Large intestine (tissue), 3 donors: Measurements from ENCODE around the gene METTL2B. TPM values are rescaled to one million over a fixed set of nuclear protein-coding genes. Genes with fewer than 3 reads are reported as not detected.
A peak's percentile ranks its signal among the peaks of the same experiment; 100 is the strongest.
"Not testable (repeated sequence)": the region's sequence is repeated elsewhere in the genome, so short reads cannot be mapped to it uniquely, and the experiment has no call there.

Experiments
- DNase-seq, 2 donors: peaks; one replicate each; pipeline versions ENCODE4 v3.0.0 to v3.0.0-alpha.2; 2013
- H3K27ac ChIP-seq: one replicate; pipeline ENCODE4 v1.5.1; 2013; ENCODE audit warnings: low read length
- H3K27me3 ChIP-seq: 2 replicates; pipeline ENCODE4 v1.6.1; 2013; ENCODE audit warnings: low read length; ENCODE audit not compliant: control insufficient read depth, insufficient read depth
- H3K36me3 ChIP-seq: 2 replicates; pipeline ENCODE4 v1.6.1; 2013; ENCODE audit warnings: low read length; ENCODE audit not compliant: control insufficient read depth, insufficient read depth
- H3K4me1 ChIP-seq: one replicate; pipeline ENCODE4 v1.6.1; 2013; ENCODE audit warnings: low read length; ENCODE audit not compliant: control insufficient read depth, insufficient read depth
- H3K4me3 ChIP-seq: one replicate; pipeline ENCODE4 v1.5.1; 2013; ENCODE audit warnings: low read length
- H3K9me3 ChIP-seq: one replicate; pipeline ENCODE4 v1.6.1; 2013; ENCODE audit warnings: mild to moderate bottlenecking, low read depth, low read length, moderate library complexity; ENCODE audit not compliant: control insufficient read depth
- WGBS: methylation state at CpG from one replicate; pipeline ENCODE4 v1.1.5; 2013; ENCODE audit warnings: low lambda C conversion rate; ENCODE audit not compliant: insufficient coverage; 5-methylcytosine and 5-hydroxymethylcytosine counted together
- polyA plus RNA-seq: library from polyadenylated mRNA; unstranded; fragments of 120-200 nt; gene quantifications from one replicate; pipeline ENCODE4 v1.2.1, GENCODE V29; 2013

Gene METTL2B
- polyA plus RNA-seq, 1 donor: 22.5 TPM

DNA sequence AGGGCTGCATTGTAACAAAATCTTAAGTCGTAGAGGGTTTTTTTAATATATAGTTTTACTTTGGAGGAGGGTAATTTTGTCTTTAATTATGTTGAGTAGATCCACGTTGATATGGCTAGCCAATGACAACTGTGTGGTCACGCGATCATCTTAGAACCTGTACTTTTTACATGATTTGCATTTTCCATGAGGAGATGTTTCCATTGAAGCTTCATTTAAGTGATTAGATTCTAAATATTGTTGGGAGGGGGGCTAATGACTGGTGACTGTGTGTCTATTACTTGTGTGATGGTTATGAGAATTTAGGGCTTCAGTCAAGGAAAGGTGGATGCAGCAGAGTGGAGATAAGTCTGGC is 765 bp downstream of the METTL2B start:
- 0% methylated on average over 1 of the region's 4 CpGs for WGBS
- H3K4me1 ChIP-seq, H3K36me3 ChIP-seq, H3K27me3 ChIP-seq, DNase-seq, H3K9me3 ChIP-seq: not testable (repeated sequence)
- H3K4me3 ChIP-seq: peak overlapping the region; percentile 87
- peak overlapping the region; percentile 82 for H3K27ac ChIP-seq

DNA sequence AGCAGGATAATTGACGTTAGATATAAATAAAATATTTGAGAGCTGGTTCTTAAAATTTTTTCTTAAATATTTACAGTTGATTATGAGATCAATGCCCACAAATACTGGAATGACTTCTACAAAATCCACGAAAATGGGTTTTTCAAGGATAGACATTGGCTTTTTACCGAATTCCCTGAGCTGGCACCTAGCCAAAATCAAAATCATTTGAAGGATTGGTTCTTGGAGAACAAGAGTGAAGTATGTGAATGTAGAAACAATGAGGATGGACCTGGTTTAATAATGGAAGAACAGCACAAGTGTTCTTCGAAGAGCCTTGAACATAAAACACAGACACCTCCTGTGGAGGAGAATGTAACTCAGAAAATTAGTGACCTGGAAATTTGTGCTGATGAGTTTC is 2.5 kb downstream of the METTL2B start:
- not testable (repeated sequence) for H3K9me3 ChIP-seq, H3K4me3 ChIP-seq, H3K4me1 ChIP-seq, H3K27me3 ChIP-seq, H3K27ac ChIP-seq, DNase-seq
- WGBS: 100% methylated on average over 1 of the region's 4 CpGs
- peaks cover 12% of the 10 kb centered on the region for H3K36me3 ChIP-seq

DNA sequence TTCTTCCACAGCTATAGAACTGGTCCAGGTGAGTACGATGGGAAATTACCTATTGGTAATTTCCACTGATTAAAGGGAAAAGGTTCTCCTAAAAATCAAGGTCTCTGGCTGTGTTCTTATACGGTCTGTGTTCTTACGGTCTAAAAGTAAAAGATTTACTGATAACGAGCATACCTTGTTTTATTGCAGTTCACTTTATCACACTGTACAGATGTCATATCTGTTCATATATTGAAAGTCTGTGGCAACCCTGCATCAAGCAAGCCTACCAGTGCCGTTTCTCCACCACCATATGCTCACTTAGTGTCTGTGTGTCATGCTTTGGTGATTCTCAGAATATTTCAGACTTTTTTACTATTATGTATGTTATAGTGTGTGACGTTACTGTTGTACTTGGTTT is 11.6 kb downstream of the METTL2B start:
- not testable (repeated sequence) for H3K9me3 ChIP-seq, DNase-seq, H3K4me1 ChIP-seq, H3K4me3 ChIP-seq, H3K27me3 ChIP-seq, H3K27ac ChIP-seq
- H3K36me3 ChIP-seq: peaks cover 10% of the 10 kb centered on the region
- no CpG with 5 or more reads among the region's 6 CpGs for WGBS

DNA sequence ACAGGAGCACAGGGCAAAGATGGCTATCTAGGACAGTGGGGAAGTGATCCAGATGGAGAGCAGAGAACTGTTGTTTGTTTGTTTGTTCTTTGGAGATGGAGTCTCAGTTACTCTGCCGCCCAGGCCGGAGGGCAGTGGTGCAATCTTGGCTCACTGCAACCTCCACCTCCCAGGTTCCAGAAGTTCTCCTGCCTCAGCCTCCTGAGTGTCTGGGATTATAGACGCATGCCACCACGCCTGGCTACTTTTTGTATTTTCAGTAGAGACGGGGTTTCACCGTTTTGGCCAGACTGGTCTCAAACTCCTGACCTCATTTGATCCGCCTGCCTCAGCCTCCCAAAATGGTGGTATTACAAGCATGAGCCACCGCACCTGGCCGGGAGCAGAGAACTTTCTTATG is 20.9 kb downstream of the METTL2B start:
- no peak for DNase-seq
- peaks cover 41% of the 10 kb centered on the region for H3K36me3 ChIP-seq
- no peaks in the 10 kb centered on the region for H3K27me3 ChIP-seq
- no peaks in the 10 kb centered on the region for H3K4me1 ChIP-seq
- H3K9me3 ChIP-seq: no peaks in the 10 kb centered on the region
- no peak overlapping the region for H3K4me3 ChIP-seq
- H3K27ac ChIP-seq: no peak overlapping the region
- no CpG with 5 or more reads among the region's 9 CpGs for WGBS

DNA sequence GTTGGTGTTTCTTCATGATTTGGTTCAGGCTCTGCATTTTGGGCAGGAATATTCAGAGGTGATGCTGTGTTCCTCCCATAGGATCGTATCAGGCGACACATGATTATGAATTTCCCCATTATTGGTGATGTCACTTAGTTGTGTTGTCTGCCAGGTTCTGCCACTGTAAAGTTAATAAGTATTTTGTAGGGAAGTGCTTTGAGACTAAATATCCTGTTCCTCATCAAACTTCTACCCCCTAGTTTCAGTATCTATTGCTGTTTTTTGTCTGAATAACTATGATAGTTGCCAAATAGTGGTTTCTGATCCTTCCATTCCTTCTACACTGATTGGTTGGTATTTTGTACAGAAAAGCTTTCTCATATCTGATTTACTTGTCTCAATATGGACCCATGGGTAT is 28.9 kb downstream of the METTL2B start:
- not testable (repeated sequence) for DNase-seq, H3K27ac ChIP-seq, H3K27me3 ChIP-seq, H3K4me1 ChIP-seq, H3K9me3 ChIP-seq, H3K4me3 ChIP-seq
- peaks cover 13% of the 10 kb centered on the region for H3K36me3 ChIP-seq
- WGBS: no CpG with 5 or more reads among the region's 2 CpGs

DNA sequence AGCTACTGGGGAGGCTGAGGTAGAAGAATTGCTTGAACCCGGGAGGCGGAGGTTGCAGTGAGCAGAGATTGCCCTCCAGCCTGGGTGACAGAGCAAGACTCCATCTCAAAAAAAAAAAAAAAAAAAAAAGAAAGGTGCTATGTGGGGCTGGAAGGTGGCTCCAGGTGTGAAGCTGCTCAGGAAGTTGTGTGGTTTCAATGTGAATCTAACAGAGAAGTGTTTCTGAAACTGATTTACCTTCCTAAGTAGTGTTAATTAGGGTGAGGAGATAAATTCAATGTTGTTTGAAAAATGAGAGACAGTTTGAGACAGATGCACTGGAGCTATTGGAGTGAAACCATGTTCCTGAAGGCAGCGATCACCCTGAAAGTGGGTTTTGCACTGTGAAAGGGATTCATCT is 30.3 kb downstream of the METTL2B start:
- H3K36me3 ChIP-seq, H3K27me3 ChIP-seq, DNase-seq, H3K4me1 ChIP-seq, H3K9me3 ChIP-seq, H3K27ac ChIP-seq, H3K4me3 ChIP-seq: not testable (repeated sequence)
- 100% methylated on average over 1 of the region's 3 CpGs for WGBS

DNA sequence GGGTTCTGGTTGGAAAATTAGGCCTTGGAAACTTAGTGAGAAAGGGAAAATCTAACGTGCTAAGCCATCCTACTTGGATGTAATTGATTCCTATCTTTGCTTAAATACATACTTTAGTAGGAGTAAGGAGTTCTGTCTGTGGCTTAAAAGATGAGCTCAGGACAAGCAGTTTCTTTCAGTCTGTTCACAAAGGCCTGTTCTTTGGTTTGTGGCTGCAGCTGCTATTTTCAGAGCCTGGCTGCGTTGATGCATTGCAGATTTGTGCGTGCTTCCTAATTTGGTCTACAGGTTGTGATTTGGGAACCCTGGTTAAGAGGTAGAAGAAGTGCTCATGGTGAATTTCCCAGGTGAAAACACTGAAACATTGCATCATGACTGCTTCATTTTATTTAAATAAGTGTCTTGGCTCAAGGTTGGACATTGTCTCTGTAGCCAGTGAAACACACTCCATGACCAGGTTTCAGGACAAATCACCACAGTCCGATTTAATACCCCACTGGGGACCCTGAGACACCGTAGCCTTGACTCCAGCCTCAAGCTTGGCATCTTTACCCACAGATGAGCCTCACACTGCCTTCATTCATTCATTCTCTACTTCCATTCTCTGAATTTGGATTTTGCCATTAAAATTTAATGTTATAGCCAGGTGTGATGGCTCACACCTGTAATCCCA is 30.9 kb downstream of the METTL2B start:
- H3K27ac ChIP-seq, H3K36me3 ChIP-seq, H3K27me3 ChIP-seq, H3K9me3 ChIP-seq, DNase-seq, H3K4me3 ChIP-seq, H3K4me1 ChIP-seq: not testable (repeated sequence)
- no CpG with 5 or more reads among the region's 5 CpGs for WGBS

DNA sequence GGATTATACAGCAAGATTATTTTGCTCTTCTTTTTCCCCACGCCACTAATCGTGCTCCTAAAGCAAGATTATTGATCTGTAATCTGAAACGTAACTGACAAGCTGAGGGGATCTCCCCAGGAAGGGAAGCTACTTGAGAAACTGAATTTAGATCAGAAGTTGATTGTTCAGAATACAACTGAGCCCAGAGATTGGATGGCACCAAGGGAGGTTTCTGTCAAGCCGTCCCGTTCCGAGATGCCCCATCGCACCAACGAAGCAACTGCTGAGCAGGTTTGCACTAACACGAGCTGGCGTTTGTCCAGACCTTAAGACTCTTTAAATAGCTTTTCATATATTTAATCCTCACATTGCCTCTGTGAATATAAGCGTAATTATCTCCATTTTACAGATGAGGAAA is 35.1 kb downstream of the METTL2B start:
- not testable (repeated sequence) for DNase-seq, H3K27me3 ChIP-seq, H3K4me1 ChIP-seq, H3K27ac ChIP-seq, H3K36me3 ChIP-seq, H3K4me3 ChIP-seq, H3K9me3 ChIP-seq
- WGBS: 100% methylated on average over 1 of the region's 11 CpGs

DNA sequence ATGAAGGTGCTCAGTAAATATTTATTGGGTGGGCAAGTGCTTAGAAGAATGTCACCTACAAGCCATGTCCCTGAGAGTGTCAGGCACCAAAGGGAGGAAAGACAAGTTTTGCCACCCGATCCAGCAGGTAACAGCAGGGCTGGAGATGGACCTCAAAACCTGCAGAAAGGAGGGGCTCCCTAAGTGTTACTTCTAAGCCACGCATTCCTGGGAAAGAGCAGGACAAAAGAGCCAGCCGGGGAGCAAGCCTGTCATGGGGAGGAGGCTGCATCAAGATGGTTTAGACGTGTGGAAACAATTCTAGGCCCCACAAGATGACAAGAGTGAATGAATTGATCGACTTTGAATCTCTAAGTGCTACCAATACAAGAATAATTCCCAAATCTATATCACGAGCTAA is 38.7 kb downstream of the METTL2B start:
- not testable (repeated sequence) for H3K27ac ChIP-seq, H3K4me1 ChIP-seq, H3K4me3 ChIP-seq, H3K36me3 ChIP-seq, H3K27me3 ChIP-seq, DNase-seq, H3K9me3 ChIP-seq
- WGBS: no CpG with 5 or more reads among the region's 6 CpGs

DNA sequence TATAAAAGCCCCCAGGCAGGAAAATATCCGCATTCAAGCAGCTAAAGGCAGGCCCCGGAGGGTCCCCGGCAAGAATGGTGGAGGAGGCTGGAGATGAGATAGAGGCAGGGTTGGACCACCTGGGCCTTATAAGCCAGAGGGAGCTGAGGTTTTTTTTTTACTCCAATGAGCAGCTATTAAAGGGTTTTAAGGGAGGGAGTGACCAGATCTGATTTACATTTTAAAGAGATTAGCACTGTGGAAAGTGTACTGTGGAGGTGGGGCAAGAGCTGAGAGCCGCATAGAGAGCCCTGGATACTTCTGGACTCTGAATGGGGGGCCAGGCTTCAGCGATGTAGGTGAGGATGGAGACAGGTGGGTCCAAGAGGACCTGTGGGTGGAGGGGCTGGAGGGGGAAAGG is 40.5 kb downstream of the METTL2B start:
- not testable (repeated sequence) for H3K27me3 ChIP-seq, H3K4me1 ChIP-seq, H3K9me3 ChIP-seq, H3K36me3 ChIP-seq, H3K4me3 ChIP-seq, H3K27ac ChIP-seq, DNase-seq
- no CpG with 5 or more reads among the region's 5 CpGs for WGBS

DNA sequence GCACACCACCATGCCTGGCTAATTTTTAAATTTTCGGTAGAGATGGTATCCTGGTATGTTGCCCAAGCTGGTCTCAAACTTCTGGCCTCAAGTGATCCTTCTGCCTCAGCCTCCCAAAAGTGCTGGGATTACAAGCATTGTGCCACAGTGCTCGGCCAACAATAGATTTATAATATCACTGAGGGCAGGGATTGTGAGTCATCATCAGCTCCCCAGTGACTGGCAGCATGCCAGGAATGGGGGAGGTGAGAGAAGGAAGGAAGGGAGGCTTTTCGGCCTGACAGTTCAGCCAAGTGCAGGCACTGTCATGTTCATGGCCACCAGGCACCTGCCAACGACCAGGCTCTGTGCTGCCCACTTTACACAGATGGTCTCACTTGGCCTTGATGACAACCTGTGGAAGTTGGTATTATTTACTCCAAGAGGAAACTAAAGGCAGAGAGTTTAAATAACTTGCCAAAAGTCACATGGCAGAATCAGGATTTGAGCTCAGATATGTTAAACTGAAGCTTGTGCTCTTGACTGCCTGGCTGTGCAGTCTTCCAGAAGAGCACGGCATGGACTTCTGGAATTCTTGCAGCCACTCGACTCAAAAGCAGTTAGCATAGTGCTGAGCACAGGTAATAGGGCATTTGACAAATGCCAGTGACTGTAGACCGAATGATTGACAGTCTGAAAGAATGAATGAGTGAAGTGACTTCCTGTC is 46.8 kb downstream of the METTL2B start:
- H3K4me1 ChIP-seq, H3K27ac ChIP-seq, H3K27me3 ChIP-seq, H3K9me3 ChIP-seq, H3K36me3 ChIP-seq, H3K4me3 ChIP-seq: not testable (repeated sequence)
- DNase-seq: peak; percentile 68 to 79
- no CpG with 5 or more reads among the region's 7 CpGs for WGBS
